GM19452 (cell line): Measurements from ENCODE around the gene NOC2L.
"Not testable (repeated sequence)": the region's sequence is repeated elsewhere in the genome, so short reads cannot be mapped to it uniquely, and the experiment has no call there.

Source experiments
- ATAC-seq: cut with Tn5 transposase; IDR thresholded peaks from one replicate; pipeline ENCODE4 v1.9.1; 2021; ENCODE audit not compliant: unreplicated experiment

The NOC2L gene

DNA sequence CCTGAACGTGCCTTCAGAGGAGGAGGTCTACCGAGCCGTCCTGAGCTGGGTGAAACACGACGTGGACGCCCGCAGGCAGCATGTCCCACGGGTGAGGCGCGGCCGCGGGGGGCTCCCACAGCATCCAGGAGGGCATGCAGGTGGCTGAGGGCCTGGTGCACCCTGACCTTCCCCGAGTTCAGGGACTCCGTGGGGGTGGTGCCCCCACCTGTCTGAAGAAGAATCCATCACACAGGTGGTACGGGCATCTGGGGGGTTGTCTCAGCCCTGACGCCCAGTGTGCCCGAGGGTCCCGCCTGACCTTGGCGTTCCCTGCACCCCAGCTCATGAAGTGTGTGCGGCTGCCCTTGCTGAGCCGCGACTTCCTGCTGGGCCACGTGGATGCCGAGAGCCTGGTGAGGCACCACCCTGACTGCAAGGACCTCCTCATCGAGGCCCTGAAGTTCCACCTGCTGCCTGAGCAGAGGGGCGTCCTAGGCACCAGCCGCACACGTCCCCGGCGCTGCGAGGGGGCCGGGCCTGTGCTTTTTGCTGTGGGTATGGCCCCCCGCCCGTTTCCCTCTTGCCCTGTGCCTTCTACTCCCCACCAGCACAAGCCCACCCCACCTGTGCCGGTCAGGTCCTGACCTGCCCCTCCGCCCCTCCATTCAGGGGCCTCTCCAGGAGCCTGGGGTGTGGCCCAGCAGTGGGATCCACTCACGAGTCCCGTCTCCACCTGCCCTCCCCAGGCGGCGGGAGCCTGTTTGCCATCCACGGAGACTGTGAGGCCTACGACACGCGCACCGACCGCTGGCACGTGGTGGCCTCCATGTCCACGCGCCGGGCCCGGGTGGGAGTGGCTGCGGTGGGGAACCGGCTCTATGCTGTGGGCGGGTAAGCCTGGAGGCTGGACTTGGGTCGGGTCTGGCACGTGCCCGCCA lies 3.6 kb upstream of the NOC2L start:
- no peak for ATAC-seq

GRCh38 chr1:961132-961669 lies 2.1 kb upstream of the NOC2L start:
- ATAC-seq: no peak

DNA sequence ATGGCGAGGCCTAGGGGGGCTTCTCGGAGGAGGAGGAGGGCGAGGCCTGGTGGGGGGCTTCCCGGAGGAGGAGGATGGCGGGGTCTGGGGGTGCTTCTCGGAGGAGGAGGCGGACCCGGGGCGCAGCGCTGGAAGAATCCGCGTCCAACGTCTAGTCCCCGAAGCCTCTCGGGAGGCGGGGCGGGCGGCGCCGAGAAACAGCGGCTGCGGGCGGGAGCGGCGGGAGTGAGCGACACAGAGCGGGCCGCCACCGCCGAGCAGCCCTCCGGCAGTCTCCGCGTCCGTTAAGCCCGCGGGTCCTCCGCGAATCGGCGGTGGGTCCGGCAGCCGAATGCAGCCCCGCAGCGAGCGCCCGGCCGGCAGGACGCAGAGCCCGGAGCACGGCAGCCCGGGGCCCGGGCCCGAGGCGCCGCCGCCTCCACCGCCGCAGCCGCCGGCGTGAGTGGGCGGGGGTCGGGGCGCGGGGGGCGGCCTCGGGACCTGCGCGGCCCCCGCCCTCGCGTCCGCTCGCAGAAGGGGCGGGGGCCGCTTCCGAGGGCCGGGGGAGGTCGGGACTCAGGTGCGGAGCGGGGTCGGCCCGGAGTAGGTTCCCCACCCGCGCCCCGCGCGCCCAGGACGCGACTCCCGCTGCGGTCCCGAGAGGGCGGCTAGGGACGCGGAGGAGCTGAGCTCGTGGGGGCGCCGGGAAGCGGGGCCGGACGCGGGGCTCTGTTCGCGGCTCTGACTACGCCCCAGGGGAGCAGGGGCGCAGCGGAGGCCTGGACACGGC lies 1.5 kb upstream of the NOC2L start, which contains the start of gene KLHL17:
KLHL17 (plus strand) TSS at position 222 of the 769 bp plus-strand sequence; CDS start at position 332, 110 bp downstream.
- ATAC-seq: peak; percentile 52

DNA sequence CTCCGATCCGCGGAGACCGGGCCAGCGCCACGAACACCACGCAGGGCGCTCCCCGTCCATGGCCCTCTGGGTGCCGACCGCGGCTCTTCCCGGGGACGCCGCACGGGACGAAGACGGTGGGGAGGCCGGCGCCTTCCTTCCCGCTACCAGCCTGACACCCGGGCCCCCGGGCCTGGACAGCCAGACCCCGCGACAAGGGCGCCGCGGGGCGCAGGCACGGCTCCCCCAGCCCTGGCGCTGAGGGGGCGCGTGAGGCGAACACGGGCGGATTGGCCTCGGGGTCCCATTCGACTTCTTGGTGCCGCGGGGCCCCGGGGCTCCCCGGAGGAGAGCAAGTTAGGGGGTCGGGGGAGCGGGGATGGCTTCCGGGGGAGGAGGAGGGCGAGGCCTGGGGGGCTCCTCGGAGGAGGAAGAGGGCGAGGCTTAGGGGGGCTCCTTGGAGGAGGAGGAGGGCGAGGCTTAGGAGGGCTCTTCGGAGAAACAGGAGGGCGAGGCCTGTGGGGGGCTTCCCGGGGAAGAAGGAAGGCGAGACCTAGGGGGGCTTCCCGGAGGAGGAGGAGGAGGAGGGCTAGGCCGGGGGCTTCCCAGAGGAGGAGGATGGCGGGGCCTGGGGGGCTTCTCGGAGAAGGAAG lies 791 bp upstream of the NOC2L start:
- ATAC-seq: no peak

GRCh38 chr1:956636-957035 lies 2.4 kb downstream of the NOC2L start:
- no peak for ATAC-seq

DNA sequence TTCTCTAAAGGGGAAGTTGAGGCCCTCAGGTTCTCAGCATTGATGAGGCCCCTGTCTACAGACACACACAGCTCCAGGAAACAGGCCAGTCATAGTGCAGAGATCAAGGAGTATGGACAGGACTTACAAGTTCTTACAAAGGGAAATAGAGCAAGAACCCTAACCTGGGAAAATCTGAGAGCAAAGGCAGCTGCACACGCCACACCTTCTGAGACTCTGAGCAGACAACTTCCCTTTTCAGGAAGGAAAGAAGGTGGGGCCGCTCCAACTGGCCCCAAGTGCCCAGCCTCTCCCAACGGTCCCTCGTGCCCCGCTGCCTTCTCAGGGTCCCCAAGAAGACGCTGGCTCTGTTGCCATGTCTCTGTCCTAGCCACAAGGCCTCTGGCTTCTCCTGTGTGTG lies 3.6 kb downstream of the NOC2L start:
- ATAC-seq: no peak

- no peak for ATAC-seq
Measured at GRCh38 chr1:954927-955326, 4.1 kb downstream of the NOC2L start.

GRCh38 chr1:953524-954320 lies 5.3 kb downstream of the NOC2L start:
- ATAC-seq: no peak

DNA sequence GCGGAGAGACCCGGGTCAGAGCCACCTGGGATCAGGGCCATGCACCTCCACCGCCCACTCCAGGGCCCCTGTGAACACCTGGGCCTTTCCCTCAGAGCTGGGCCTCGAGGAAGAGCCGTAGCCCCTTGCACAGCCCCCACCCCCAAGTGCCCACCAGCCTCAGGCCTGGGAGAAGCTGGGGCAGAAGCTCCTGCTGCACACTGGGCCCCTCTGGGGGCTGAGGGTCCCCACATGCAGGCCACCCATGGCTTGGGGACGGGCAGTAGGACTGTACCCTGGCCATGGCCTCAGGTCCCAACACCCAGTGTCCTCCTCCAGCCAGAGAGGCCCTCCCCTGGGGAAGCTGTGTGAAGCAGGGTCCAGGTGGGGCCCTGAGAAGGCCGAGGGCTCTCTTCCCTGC lies 6.5 kb downstream of the NOC2L start:
- no peak for ATAC-seq

- ATAC-seq: no peak
Measured at GRCh38 chr1:952201-952600, 6.9 kb downstream of the NOC2L start.

GRCh38 chr1:951364-951763 lies 7.7 kb downstream of the NOC2L start:
- ATAC-seq: no peak

DNA sequence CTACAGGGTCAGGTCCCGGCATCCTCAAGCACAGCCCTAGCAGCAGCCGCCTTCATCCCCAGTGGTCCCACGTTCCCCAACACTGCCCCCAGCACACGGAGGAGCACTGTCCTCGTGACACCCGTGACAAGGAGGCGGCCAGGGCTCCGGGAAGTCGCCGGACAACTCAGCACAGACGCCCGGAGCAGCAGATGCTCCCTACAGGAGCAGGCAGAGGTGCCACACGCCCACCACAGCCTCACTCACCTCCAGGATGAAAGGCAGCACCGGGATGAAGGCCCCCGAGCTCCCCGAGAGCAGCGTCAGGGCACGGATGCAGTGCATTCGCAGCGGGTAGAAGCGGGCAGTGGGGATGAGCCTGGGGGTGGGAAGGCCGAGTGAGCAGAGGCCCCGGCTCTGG lies 8.2 kb downstream of the NOC2L start:
- no peak for ATAC-seq

DNA sequence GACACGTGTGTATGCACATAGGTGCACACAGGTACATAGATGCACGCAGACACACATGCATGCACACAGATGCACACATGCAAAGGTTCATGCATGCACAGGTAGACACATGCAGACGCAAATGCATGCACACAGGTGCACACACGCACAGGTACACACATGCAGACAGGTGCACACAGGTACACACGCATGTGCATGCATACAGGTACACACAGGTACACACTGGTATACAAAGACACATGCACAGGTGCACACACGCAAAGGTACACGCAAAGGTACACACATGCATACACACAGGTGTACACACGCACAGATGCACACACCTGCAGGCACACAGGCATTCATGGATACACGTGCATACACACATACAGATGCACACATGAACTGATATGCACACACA lies 8.8 kb downstream of the NOC2L start:
- ATAC-seq: no peak

- ATAC-seq: no peak
Measured at GRCh38 chr1:947958-948357, 11.1 kb downstream of the NOC2L start.

- not testable (repeated sequence) for ATAC-seq
Measured at GRCh38 chr1:946811-947210, 12.2 kb downstream of the NOC2L start.

GRCh38 chr1:945688-946556 lies 13.1 kb downstream of the NOC2L start:
- no peak for ATAC-seq

DNA sequence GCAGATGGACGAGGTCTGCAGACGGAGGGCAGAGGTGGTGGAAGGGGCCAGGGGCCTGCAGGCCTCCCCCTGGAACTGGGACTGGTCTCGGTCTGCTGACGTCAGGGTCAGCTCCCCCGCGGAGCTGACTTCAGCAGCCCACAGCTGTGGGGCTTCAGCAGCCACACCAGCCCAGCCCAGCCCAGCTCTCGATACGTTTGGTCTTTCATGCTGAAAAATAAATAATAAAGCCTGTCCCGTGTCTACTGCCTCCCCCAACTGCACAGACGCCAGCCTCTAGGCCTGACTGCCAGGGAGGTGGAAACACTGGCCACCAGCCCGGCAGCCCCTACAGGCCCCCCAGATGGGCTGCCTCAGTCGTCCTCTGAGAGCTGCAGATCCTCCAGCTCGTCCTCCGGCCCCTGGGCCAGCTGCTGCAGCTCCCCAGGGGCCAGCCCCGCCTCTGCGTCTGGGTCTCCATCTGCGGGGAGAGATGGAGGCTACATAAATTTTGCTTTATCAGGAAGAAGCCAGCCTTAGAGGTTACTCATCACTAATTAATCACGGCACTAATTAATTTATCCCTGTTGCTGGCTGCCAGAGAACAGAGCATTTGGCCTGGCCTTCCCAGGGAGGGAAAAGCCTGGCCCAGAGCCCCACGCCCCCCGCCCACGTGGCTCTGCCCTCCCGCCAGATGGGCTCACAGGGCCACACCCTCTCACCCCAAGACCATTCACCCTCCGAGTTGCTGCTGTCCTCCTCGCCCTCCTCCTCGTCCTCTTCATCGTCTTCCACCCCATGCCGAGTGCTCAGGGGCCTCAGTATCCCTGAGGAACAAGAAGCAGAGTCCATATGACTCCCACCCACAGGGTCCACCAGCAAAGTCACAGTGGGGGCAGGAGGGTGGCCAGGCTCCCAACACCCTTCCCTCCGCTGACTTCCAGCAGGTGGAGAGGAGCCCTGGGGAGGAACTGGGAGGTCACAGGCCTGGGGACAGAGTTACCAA lies 14.4 kb downstream of the NOC2L start:
- no peak for ATAC-seq
